NCI-H2081 treated with DMSO at 0.1 percent for 48 hours (cell line): ENCODE results near the gene ASIC5.
A peak's percentile ranks its signal among the peaks of the same experiment; 100 is the strongest.
"Not testable (repeated sequence)": the region's sequence is repeated elsewhere in the genome, so short reads cannot be mapped to it uniquely, and the experiment has no call there.

Experiments used
- DNase-seq: peaks from one replicate; lab custom pipeline; 2025; lab: John Stamatoyannopoulos, UW

Gene ASIC5

GRCh38 chr4:155866177-155866576 lies at the start of gene ASIC5:
TSS of gene ASIC5 (minus strand) at chr4:155866277. CDS start at chr4:155866226, 51 bp downstream.
- no peak for DNase-seq

- DNase-seq = no peak
These were observed 48.7 kb upstream of the ASIC5 start for GRCh38 chr4:155914782-155915181.

- DNase-seq = no peak
These were observed 45.8 kb upstream of the ASIC5 start for GRCh38 chr4:155911905-155912304.

- DNase-seq = no peak
These were observed 43.6 kb upstream of the ASIC5 start for GRCh38 chr4:155909615-155910226.

GRCh38 chr4:155908187-155909139 lies 42.4 kb upstream of the ASIC5 start:
- DNase-seq = no peak

- DNase-seq = no peak
These were observed 41.5 kb upstream of the ASIC5 start for GRCh38 chr4:155907556-155907955.

- DNase-seq = peak; percentile 17
These were observed 40.6 kb upstream of the ASIC5 start for GRCh38 chr4:155906554-155907247.

GRCh38 chr4:155904331-155904730 lies 38.3 kb upstream of the ASIC5 start:
- no peak for DNase-seq

GRCh38 chr4:155903453-155903852 lies 37.4 kb upstream of the ASIC5 start, which contains the start of gene TDO2:
TSS of gene TDO2 (plus strand) at chr4:155903696. CDS start at chr4:155903759, 63 bp downstream.
- DNase-seq = no peak

- DNase-seq = no peak
These were observed 34.9 kb upstream of the ASIC5 start for GRCh38 chr4:155901013-155901412.

- no peak for DNase-seq
These were observed 34.3 kb upstream of the ASIC5 start for GRCh38 chr4:155900381-155900780.

- no peak for DNase-seq
These were observed 33.8 kb upstream of the ASIC5 start for GRCh38 chr4:155899891-155900290.

GRCh38 chr4:155898371-155898770 lies 32.3 kb upstream of the ASIC5 start:
- DNase-seq = not testable (repeated sequence)

- no peak for DNase-seq
These were observed 25.0 kb upstream of the ASIC5 start for GRCh38 chr4:155891058-155891457.

GRCh38 chr4:155889946-155890345 lies 23.9 kb upstream of the ASIC5 start:
- DNase-seq = no peak

- DNase-seq = no peak
These were observed 23.1 kb upstream of the ASIC5 start for GRCh38 chr4:155889031-155889793.

GRCh38 chr4:155887847-155888570 lies 21.9 kb upstream of the ASIC5 start:
- DNase-seq = no peak

- no peak for DNase-seq
These were observed 21.0 kb upstream of the ASIC5 start for GRCh38 chr4:155887045-155887444.

GRCh38 chr4:155885666-155886065 lies 19.6 kb upstream of the ASIC5 start:
- no peak for DNase-seq

- no peak for DNase-seq
These were observed 17.8 kb upstream of the ASIC5 start for GRCh38 chr4:155883895-155884294.

- DNase-seq = no peak
These were observed 15.5 kb upstream of the ASIC5 start for GRCh38 chr4:155881555-155881954.
